GM12873 (cell line): ENCODE measurements around the gene FAAP20.

ENCODE experiments used
- CTCF ChIP-seq: IDR thresholded peaks from 2 replicates; pipeline ENCODE4 v1.5.1; 2012; ENCODE audit warnings: low read depth, mild to moderate bottlenecking, moderate library complexity, low read length, control low read depth; ENCODE audit not compliant: insufficient read depth; ENCODE audit errors: missing control alignments

Gene FAAP20

DNA sequence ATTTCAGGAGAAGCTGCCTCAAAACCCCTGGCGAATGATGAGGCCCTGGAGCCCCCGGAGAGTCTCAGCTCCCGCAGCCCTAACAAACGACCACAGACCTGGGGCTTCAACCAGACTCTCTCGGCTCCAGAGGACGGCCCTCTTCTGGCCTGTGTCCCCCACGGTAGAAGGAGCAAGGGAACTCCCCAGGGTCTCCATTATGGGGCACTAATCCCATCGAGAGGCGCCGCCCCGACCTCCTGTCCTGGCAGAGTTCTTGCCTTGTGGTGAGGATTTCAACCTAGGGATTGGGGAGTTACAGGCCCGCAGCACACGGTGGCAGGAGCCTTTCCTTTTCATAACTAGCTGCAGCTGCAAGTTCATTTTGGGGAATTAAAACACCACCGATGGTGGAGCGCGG is 6.2 kb downstream of the FAAP20 start:
- TF ChIP-seq CTCF, result no peak

- TF ChIP-seq CTCF, result no peak
Observed at GRCh38 chr1:2187619-2188018, 7.0 kb downstream of the FAAP20 start.

DNA sequence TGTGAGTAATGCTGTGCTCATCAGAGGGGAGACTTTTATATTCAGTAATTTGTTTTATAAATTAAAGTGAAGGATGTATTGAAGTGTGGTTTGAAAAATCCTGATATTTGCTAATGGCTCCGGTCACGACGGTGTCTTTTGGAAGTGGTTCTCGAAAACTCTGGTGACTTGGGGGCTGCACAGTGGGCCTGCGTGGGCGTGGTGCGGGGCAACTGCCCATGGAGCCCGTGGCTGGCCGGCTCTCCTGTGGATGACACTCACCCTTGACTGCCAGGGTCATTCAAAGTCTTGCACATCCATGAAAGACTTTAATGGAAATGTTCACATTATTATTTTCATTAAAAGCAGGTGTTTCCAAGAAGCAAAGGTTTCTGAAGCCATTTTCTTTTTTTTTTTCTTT is 7.7 kb downstream of the FAAP20 start:
- TF ChIP-seq CTCF, result no peak

DNA sequence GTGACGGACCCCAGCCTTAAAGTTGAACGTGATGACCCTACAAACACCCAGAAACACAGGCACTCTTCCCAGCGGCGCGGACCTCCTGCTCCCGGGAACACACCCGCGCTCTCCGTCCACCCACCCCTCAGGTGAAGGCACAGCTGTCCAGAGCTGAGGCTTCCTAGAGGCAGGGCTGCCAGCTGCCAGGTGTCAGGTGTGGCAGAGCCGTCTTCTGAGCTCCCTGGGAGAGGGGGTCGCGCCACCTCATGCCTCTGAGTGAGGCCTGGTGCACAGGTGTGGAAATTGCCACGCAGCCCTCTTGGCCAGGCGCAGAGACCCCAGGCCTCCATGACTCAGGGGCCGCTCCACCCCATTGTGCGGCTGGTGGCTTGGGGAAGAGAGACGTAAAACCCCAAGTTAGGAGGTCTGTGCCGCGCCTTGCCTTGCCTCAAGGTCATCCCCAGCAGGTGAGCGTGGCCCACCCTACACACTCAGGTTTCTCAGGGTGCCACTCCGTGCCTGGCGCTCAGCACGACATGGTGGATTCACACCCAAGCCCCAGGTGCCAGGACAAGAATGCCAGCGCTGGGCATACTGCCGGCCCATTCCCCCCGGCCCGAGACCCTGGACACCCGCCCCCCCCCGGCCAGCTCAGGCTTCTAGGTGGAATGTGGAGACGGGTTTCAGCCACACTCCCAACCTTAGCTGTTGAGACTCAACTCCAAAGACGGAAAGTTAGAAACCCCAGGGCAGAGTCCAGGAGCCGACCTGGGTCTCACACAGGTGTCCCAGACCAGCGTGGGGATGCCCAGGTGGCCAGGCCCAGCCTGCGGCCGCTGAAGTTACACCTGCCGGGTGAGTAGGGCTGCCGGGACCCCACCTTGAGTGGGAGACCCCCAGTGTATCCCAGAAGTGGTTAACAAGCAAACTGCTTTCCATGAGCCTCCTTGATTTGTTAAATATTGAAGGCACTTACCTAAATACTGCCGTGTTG is 8.4 kb downstream of the FAAP20 start:
- TF ChIP-seq CTCF, result no peak

DNA sequence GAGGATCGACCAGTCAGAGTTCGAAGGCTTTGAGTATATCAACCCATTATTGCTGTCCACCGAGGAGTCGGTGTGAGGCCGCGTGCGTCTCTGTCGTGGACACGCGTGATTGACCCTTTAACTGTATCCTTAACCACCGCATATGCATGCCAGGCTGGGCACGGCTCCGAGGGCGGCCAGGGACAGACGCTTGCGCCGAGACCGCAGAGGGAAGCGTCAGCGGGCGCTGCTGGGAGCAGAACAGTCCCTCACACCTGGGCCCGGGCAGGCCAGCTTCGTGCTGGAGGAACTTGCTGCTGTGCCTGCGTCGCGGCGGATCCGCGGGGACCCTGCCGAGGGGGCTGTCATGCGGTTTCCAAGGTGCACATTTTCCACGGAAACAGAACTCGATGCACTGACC is 9.6 kb downstream of the FAAP20 start:
- TF ChIP-seq CTCF, result no peak

DNA sequence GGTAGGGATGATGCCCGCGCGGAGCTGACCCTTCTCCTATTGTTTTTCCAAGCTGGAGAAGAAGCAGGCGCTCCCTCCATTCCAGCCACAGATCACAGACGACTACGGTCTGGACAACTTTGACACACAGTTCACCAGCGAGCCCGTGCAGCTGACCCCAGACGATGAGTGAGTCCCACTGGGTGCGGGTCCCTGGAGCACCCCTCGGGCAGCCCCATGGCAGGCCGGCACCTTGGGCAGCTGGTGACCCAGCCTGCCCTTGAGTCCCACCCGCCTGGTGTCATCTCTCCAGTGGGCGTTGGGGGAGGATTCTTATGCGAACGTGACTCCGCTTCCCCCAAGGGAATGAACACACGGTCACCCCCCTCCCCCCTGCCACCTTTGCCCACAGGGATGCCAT is 10.0 kb downstream of the FAAP20 start:
- no peak for TF ChIP-seq CTCF

- no peak for TF ChIP-seq CTCF
Observed at GRCh38 chr1:2183937-2184334, 10.6 kb downstream of the FAAP20 start.
